Ecto neural progenitor cell (in vitro differentiated cells): ENCODE measurements around the gene ENPP5.
"Not testable (repeated sequence)": the region's sequence is repeated elsewhere in the genome, so short reads cannot be mapped to it uniquely, and the experiment has no call there.

ENCODE experiments used
- DNase-seq: peaks from one replicate; pipeline ENCODE4 v3.0.0-alpha.2; 2018; ENCODE audit warnings: low spot score

The ENPP5 gene

GRCh38 chr6:46174904-46175303 lies 4.1 kb upstream of the ENPP5 start:
- no peak for DNase-seq

- no peak for DNase-seq
Observed at GRCh38 chr6:46172176-46172575, 1.4 kb upstream of the ENPP5 start.

GRCh38 chr6:46160102-46160501 lies 10.7 kb downstream of the ENPP5 start:
- DNase-seq = no peak

GRCh38 chr6:46159229-46159628 lies 11.6 kb downstream of the ENPP5 start:
- no peak for DNase-seq

GRCh38 chr6:46156701-46157100 lies 14.1 kb downstream of the ENPP5 start:
- no peak for DNase-seq

GRCh38 chr6:46149066-46149465 lies 21.7 kb downstream of the ENPP5 start:
- not testable (repeated sequence) for DNase-seq

- no peak for DNase-seq
Observed at GRCh38 chr6:46144270-46144669, 26.5 kb downstream of the ENPP5 start.

GRCh38 chr6:46138281-46138680 lies 32.5 kb downstream of the ENPP5 start:
- no peak for DNase-seq

- no peak for DNase-seq
Observed at GRCh38 chr6:46137387-46137786, 33.4 kb downstream of the ENPP5 start.

- no peak for DNase-seq
Observed at GRCh38 chr6:46136831-46137230, 33.9 kb downstream of the ENPP5 start.

- DNase-seq = no peak
Observed at GRCh38 chr6:46135176-46135575, 35.6 kb downstream of the ENPP5 start.

- DNase-seq = peak; percentile 51
Observed at GRCh38 chr6:46134216-46134615, 36.6 kb downstream of the ENPP5 start.

- not testable (repeated sequence) for DNase-seq
Observed at GRCh38 chr6:46131291-46131690, 39.5 kb downstream of the ENPP5 start.

- DNase-seq = no peak
Observed at GRCh38 chr6:46130666-46131065, 40.1 kb downstream of the ENPP5 start.

- DNase-seq = peak; percentile 93
Observed at GRCh38 chr6:46129629-46130511, 40.9 kb downstream of the ENPP5 start, which contains the start of gene ENPP4. Gene ENPP4 (plus strand): TSS chr6:46129989. CDS start chr6:46139584, 9,595 bp downstream.

- DNase-seq = no peak
Observed at GRCh38 chr6:46129291-46129628, 41.5 kb downstream of the ENPP5 start.

GRCh38 chr6:46128476-46128875 lies 42.3 kb downstream of the ENPP5 start:
- DNase-seq = no peak

GRCh38 chr6:46119679-46120078 lies 51.1 kb downstream of the ENPP5 start:
- not testable (repeated sequence) for DNase-seq

GRCh38 chr6:46118836-46119235 lies 51.9 kb downstream of the ENPP5 start:
- DNase-seq = no peak

GRCh38 chr6:46118157-46118556 lies 52.6 kb downstream of the ENPP5 start:
- no peak for DNase-seq

- DNase-seq = no peak
Observed at GRCh38 chr6:46116289-46116688, 54.5 kb downstream of the ENPP5 start.

- no peak for DNase-seq
Observed at GRCh38 chr6:46115634-46116033, 55.1 kb downstream of the ENPP5 start.

GRCh38 chr6:46113370-46113769 lies 57.4 kb downstream of the ENPP5 start:
- DNase-seq = no peak
